ENCODE data around the gene SMIM44.

DNA sequence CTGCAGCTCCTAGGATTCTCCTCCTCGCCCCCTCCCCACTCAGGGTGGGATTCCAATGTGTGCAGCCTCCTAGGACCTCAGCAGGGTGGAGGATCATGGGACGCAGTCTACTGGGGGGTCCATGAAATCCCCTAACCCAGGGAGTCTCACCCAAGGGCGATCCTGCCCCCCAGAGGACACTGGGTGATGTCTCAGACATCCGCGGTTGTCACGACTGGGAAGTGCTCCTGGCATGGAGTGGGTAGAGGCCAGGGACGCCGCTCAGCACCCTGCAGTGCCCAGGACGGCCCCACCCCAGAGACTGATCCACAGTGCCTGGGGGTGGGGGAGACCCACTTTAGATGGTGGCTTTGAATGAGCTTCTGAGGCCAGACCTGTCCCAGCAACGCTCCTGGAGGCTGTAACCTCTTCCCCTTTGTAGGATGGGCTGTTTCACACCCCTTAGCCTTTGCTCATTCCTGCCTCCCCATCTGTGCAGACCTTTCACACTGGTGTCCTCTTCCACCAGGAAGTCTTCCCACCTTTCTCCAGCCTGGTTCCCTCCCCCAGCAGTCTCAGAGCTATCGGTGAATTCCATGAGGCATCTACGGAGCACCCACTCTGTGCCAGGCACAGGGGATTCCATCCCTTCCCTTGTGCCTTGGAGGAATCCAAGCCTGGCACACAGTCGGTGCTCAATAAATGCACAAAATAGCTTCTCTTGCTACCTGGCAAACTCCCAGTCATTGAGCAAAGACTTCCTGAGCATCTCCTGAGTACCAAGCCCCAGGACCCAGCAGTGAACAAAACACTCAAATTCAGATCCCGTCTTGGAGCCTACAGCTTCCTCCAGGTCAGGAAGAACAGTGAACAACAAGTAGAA lies 13.4 kb downstream of the SMIM44 start:
- TF ChIP-seq CTCF (conservative IDR thresholded peaks at IDR 0.05): no peak
- no peak for TF ChIP-seq ZFX (IDR thresholded peaks at IDR 0.05)

Measured in C4-2B (cell line).